ENCODE results near the gene TNNT2.

The TNNT2 gene

GRCh38 chr1:201334325-201335173 is 42.9 kb downstream of the TNNT2 start:
- no peak for DNase-seq (ENCODE audit: low spot score)

- DNase-seq (ENCODE audit: low spot score) = no peak
These were observed 44.7 kb downstream of the TNNT2 start for GRCh38 chr1:201332616-201333335.

GRCh38 chr1:201332021-201332420 is 45.5 kb downstream of the TNNT2 start:
- no peak for DNase-seq (ENCODE audit: low spot score)

GRCh38 chr1:201331166-201331565 is 46.3 kb downstream of the TNNT2 start:
- no peak for DNase-seq (ENCODE audit: low spot score)

- DNase-seq (ENCODE audit: low spot score) = no peak
These were observed 46.9 kb downstream of the TNNT2 start for GRCh38 chr1:201330541-201330940.

- DNase-seq (ENCODE audit: low spot score) = no peak
These were observed 47.7 kb downstream of the TNNT2 start for GRCh38 chr1:201329801-201330200.

- DNase-seq (ENCODE audit: low spot score) = no peak
These were observed 48.2 kb downstream of the TNNT2 start for GRCh38 chr1:201329286-201329685.

GRCh38 chr1:201328576-201328975 is 48.9 kb downstream of the TNNT2 start:
- no peak for DNase-seq (ENCODE audit: low spot score)

DNA sequence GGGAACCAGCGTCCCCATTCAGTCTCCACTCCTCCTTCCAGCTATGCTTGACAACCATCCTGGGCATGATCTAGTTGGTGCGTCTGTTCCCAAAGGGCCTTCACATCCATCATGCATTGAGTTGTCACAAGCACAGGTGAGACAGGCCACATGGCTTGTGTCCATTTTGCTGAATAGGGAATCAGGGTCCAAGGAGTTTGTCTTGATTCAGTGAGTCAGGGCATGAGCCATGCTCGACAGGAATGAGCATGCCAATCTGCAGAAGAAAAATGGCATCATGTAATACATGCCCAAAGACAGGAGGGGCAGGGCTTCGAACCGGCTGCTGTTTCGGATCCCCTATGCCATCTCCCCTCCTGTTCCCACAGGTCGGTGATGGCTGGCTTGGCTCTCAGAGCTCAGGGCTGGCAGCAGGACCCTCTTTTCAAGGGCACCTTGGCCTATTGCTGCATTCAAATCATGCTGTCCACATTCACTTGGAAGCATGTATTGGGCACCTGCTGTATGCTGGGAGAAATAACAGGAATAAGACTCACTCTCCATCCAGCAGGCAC is 49.7 kb downstream of the TNNT2 start:
- no peak for DNase-seq (ENCODE audit: low spot score)

DNA sequence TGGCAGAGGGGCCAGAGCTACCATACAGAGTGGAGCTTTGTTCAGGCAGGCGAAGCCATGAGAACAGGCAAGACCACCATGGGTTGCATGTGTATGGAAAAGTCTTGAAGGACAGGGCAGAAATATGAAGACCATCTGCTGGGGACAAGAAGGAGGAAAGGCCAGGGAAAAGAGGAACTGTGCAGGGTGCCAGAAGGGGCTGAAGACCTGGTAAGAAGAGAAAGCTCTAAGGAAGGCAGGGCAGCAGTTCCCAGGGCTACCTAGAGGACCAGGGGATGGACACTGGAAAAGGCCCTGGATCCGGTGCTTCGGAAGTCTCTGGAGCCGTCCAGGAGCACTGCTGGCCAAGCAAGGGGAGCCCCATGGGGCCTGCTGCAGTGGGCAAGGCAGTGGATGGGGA is 50.8 kb downstream of the TNNT2 start:
- DNase-seq (ENCODE audit: low spot score) = no peak

GRCh38 chr1:201325678-201326060 is 51.8 kb downstream of the TNNT2 start:
- no peak for DNase-seq (ENCODE audit: low spot score)

GRCh38 chr1:201324821-201325677 is 52.4 kb downstream of the TNNT2 start:
- DNase-seq (ENCODE audit: low spot score) = no peak

GRCh38 chr1:201324306-201324705 is 53.2 kb downstream of the TNNT2 start:
- no peak for DNase-seq (ENCODE audit: low spot score)

- DNase-seq (ENCODE audit: low spot score) = no peak
These were observed 54.6 kb downstream of the TNNT2 start for GRCh38 chr1:201322653-201323510.

DNA sequence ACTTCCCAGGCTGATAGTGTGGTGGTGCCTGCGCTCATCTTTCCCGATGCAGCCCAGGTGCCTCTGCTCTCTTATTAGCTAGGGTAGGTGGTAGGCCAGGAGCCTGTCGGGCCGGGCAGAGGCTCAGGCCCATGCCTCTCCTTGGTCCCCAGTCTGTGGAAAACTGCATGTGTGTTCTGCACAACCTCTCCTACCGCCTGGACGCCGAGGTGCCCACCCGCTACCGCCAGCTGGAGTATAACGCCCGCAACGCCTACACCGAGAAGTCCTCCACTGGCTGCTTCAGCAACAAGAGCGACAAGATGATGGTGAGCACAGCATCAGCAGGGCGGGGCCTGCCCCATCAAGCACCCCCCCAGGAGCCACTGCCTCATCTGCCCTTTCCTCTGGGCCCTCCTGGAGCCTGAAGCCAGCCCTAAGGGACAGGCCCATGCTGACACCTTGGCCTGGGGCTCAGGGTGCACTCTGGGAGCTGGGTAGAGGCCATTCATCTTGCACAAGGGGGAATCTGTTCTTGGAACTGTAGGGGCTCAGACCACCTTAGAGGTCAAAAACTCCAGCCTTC is 55.6 kb downstream of the TNNT2 start:
- no peak for DNase-seq (ENCODE audit: low spot score)

DNA sequence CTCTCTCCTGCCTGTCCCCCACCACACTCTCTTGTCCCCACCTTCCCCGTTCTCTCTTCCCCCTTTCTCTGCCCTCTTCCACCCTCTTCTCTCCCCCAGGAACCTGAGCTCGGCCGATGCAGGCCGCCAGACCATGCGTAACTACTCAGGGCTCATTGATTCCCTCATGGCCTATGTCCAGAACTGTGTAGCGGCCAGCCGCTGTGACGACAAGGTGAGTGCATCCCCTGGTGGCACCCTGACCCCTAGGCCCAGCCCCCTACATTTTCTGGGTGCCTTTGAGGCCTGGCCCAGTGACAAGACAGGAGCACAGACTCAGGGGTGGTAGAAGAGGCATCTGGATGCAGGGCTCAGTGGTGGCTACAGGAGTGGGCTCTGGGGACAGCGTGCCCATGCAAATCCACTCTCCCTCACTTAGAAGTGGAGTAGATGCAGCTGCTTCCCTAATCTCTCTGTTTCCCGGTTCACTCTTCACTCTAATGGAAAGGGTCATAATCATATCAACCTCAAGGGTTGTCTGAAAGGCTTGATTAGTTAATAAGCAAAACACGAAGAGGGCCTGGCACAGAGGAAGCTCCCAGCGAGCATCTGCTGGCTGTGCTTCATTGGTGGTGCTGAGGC is 57.2 kb downstream of the TNNT2 start:
- no peak for DNase-seq (ENCODE audit: low spot score)

DNA sequence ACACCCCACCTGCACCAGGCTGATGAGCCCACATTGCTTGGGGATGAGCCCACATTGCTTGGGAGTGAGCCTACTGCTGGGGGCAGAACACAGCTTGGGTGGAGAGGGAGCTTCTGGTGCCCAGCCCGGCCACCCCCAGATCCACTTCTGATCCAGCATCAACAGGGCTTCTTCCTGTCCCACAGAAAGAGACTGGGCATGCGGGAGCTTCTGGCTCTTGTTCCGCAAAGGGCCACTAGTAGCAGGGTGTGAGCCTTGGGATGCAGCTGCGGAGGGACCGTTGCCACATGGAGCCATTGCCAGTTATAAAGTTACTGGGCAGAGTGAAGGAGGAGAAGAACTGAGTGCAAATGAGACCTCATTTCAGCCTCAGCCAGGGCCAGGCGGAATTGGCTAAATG is 57.8 kb downstream of the TNNT2 start:
- no peak for DNase-seq (ENCODE audit: low spot score)

GRCh38 chr1:201318504-201319340 is 58.8 kb downstream of the TNNT2 start:
- no peak for DNase-seq (ENCODE audit: low spot score)

DNA sequence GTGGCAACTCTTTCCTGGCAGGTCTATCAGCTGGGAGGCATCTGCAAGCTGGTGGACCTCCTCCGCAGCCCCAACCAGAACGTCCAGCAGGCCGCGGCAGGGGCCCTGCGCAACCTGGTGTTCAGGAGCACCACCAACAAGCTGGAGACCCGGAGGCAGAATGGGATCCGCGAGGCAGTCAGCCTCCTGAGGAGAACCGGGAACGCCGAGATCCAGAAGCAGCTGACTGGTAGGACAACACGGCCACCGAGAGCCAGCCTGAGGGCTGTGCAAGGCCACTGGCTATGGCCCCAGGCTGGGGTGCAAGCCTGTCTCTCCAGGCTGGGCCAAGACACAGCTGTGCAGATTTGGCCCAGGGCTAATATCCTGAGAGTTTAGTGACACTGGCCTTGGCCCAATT is 59.9 kb downstream of the TNNT2 start:
- DNase-seq (ENCODE audit: low spot score) = no peak

DNA sequence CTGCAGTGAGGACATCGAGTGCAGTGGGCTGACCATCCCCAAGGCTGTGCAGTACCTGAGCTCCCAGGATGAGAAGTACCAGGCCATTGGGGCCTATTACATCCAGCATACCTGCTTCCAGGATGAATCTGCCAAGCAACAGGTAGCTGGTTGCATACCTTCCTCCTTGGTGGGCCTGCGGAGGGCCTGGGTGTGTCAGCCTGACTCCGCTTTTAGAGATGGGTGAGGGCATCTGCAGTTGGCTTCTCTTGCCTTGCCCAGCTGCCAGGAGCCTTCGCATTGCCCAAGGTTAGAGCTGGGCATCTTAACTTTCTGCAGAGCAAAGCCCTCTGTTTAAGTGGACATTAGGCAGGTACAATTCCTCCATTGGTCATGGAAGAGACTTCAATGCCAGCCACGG is 60.9 kb downstream of the TNNT2 start:
- DNase-seq (ENCODE audit: low spot score) = no peak
